ENCODE measurements around the gene PROM1. TPM values are rescaled to one million over a fixed set of nuclear protein-coding genes. Genes with fewer than 3 reads are reported as not detected.

Gene PROM1, protein sequence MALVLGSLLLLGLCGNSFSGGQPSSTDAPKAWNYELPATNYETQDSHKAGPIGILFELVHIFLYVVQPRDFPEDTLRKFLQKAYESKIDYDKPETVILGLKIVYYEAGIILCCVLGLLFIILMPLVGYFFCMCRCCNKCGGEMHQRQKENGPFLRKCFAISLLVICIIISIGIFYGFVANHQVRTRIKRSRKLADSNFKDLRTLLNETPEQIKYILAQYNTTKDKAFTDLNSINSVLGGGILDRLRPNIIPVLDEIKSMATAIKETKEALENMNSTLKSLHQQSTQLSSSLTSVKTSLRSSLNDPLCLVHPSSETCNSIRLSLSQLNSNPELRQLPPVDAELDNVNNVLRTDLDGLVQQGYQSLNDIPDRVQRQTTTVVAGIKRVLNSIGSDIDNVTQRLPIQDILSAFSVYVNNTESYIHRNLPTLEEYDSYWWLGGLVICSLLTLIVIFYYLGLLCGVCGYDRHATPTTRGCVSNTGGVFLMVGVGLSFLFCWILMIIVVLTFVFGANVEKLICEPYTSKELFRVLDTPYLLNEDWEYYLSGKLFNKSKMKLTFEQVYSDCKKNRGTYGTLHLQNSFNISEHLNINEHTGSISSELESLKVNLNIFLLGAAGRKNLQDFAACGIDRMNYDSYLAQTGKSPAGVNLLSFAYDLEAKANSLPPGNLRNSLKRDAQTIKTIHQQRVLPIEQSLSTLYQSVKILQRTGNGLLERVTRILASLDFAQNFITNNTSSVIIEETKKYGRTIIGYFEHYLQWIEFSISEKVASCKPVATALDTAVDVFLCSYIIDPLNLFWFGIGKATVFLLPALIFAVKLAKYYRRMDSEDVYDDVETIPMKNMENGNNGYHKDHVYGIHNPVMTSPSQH
- not detected in 2 replicates for total RNA-seq

DNA sequence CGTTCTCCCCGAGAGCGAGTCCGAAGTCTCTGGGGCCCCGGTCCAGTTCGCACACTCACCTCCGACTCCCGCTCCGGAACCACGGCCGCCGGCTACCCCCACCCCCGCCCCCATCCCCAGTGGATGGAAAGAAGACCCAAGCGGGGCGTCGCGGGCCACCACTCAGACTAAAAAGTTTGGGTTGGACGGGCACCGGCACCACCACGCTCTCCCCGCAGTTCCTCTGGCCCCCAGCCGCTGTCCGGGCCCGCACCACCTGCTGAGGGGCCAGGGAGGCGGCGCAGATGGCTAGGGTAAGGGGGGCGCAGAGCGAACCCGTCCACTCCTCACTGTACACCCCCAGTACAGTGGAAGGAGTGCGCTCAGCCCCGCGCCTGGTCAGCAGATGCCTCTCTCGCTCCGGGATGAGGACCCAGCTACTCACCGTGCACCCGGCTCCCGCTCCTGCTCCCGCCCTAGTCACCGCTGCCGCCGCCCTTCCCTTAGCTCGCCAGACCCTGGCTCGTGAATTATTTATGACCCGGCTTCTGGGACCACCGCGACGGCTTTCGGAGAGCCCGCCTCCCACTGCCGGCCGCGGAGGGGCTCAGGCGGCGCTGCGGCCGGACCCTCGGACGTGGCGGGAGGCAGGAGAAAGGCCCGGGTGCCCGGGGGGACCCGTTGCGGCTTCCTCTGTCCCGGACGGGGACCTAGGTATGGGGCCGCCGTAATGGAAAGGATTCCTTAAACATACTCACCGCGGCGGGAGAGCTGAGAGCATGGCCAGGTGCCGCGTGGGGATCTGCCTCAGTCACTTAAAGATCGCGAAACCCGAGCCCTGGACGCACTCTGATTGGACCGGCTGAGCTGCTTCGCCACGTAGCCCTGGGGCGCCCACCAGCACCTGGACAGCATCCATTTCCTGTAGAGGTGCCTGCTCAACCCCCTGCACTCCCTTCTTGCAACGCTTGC, at the start of gene PROM1:
PROM1 (minus strand) TSS at position 783 of the 951 bp plus-strand sequence. CDS start 8,117 bp downstream, outside the sequence.

DNA sequence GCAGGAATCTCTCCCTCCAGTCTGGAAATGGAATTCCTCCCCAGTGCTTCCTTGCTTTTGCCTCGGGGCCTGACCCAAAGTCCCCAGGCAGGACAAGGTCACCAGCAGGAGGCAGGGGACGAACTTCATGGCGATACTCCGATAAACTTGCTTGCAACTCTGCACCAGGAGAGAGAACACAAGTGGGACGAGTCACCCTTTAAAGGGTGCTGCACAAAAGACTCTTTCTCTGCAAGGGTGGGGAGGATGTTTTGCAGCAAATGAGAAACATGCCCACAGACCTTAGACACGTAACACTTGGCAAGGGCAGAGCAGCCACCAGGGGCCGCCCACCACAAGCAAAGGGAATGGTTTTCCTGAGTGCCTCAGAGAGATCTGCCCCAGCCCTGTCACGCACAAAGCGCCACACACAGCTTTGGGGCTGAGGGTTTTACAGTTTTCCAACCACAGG, 120.8 kb downstream of the PROM1 start, which contains the start of gene FGFBP2:
FGFBP2 (minus strand) TSS at position 175 of the 451 bp plus-strand sequence; CDS start at position 129, 46 bp downstream.

DNA sequence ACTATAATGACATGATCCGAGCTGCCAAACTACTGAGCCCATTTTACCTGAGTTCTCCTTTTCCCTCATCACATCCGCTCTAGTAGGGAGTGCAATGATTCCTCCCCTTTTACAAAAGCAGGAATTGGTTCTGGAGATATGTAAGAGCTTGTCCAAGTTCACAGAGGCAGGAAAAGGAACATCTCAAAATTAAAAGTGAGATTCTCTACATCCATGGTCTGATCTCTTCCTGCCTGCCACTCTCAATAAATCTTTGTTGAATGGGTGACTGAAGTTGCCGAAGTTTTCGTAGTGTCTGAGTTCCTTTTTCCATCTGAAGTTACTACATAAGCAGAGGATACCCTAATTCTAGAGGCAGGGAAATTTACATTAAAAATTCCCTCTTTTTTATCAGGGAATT, 145.2 kb downstream of the PROM1 start, which contains the start of gene FGFBP1:
FGFBP1 (minus strand) TSS at position 101 of the 400 bp plus-strand sequence. CDS start 2,108 bp downstream, outside the sequence.

Other genes with a start within 250 kb of the PROM1 start
- under 0.01 TPM in 1 of 2 replicates, not detected in the other for gene FGFBP1, start 145.3 kb downstream of the PROM1 start, total RNA-seq
- gene FGFBP2, start 120.8 kb downstream of the PROM1 start, total RNA-seq, result not detected in 2 replicates
- gene TAPT1, start 142.4 kb upstream of the PROM1 start, total RNA-seq, result 8.8 and 13.3 TPM in 2 replicates